K562 (cell line): ENCODE results near the gene FHIT.

Source experiments
- ATF2 ChIP-seq: sonication (generic); formaldehyde crosslinking; IDR thresholded peaks from 2 replicates; pipeline ENCODE4 v1.8.1; 2022; ENCODE audit warnings: missing genetic modification reagents
- CEBPB ChIP-seq: fragments of 450-650 bp; IDR thresholded peaks from 2 replicates; pipeline ENCODE4 v1.6.1; 2016; ENCODE audit warnings: missing genetic modification characterization, missing compliant biosample characterization
- CTCF ChIP-seq, 3 experiments: IDR thresholded peaks in 2 of 3; conservative IDR thresholded peaks in 1 of 3; 2 replicates each; pipeline ENCODE4 v1.5.1; 2011 to 2012; ENCODE audit warnings: low read length in 3 of 3, mild to moderate bottlenecking in 3 of 3, control low read depth in 2 of 3, improper control_type of control experiment in 1 of 3, inconsistent platforms in 1 of 3, low read depth in 1 of 3, mixed read lengths in 1 of 3, moderate library complexity in 1 of 3; ENCODE audit not compliant: insufficient read depth in 2 of 3
- ELF1 ChIP-seq: fragments of 200-800 bp; sonication (Bioruptor generic); IDR thresholded peaks from 2 replicates; pipeline ENCODE4 v1.6.1; 2016; ENCODE audit warnings: missing genetic modification characterization, missing compliant biosample characterization
- JUN ChIP-seq, 2 experiments: sonication (generic) in 1 of 2; formaldehyde crosslinking in 1 of 2; IDR thresholded peaks; 2 replicates each; pipeline versions ENCODE4 v1.6.1 to v1.8.0; 2012 to 2022; ENCODE audit warnings: borderline replicate concordance in 2 of 2, mild to moderate bottlenecking in 2 of 2, improper control_type of control experiment in 1 of 2, low read depth in 1 of 2, low read length in 1 of 2, missing genetic modification reagents in 1 of 2
- POLR3G ChIP-seq: IDR thresholded peaks from 2 replicates; pipeline ENCODE4 v1.6.1; 2011; ENCODE audit not compliant: insufficient read length, insufficient replicate concordance; ENCODE audit errors: extremely low read depth
- PRDM10 ChIP-seq: fragments of 450-650 bp; IDR thresholded peaks from 2 replicates; pipeline ENCODE4 v1.6.1; 2018; ENCODE audit not compliant: partially characterized antibody
- USF2 ChIP-seq: sonication (generic); formaldehyde crosslinking; IDR thresholded peaks from 2 replicates; pipeline ENCODE4 v1.5.0; 2020; ENCODE audit warnings: missing genetic modification reagents
- ZNF143 ChIP-seq: sonication (generic); formaldehyde crosslinking; IDR thresholded peaks from 2 replicates; pipeline ENCODE4 v1.9.0; 2022; ENCODE audit warnings: mild to moderate bottlenecking, missing genetic modification reagents

- TF ChIP-seq USF2 (no peak), CTCF (IDR thresholded peaks at IDR 0.05 in 2 of 3, conservative IDR thresholded peaks at IDR 0.05 in 1 of 3; ENCODE audit: insufficient read depth in 2 of 3, low read depth in 1 of 3, low read length in 3 of 3) (no peak), ELF1 (no peak), POLR3G (no peak), CEBPB (tag) (no peak), JUN (IDR thresholded peaks at IDR 0.05; ENCODE audit: borderline replicate concordance, low read depth, low read length) (no peak), JUN (CRISPR knock-in tag; IDR thresholded peaks at IDR 0.05; ENCODE audit: borderline replicate concordance) (no peak), PRDM10 (no peak), ATF2 (CRISPR knock-in tag) (no peak), ZNF143 (no peak)
These were observed 860.0 kb downstream of the FHIT start for GRCh38 chr3:60391292-60391691.
